PC-3 (cell line): ENCODE data around the gene HEXIM1. TPM values are rescaled to one million over a fixed set of nuclear protein-coding genes. Genes with fewer than 3 reads are reported as not detected.

Experiments used
- ATAC-seq: fragments of 200-7000 bp; cut with Tn5 transposase; 2 replicates; pipeline ENCODE4 v1.9.1; 2020; ENCODE audit warnings: mild to moderate bottlenecking, moderate library complexity
- BruUV-seq: library from RNA; stranded (reverse); fragments of 400-500 nt; replicated peaks from 2 replicates; lab custom pipeline; 2021; lab: Mats Ljungman, UMichigan
- CTCF ChIA-PET: fragments of 300-600 bp; sonication (Branson Sonifier 250); formaldehyde crosslinking; loops from one replicate; lab custom pipeline; 2022; ENCODE audit warnings: antibody characterized with exemption; lab: Charles Lee
- POLR2A ChIA-PET: fragments of 300-600 bp; sonication (Branson Sonifier 250); formaldehyde crosslinking; loops from one replicate; lab custom pipeline; 2022; ENCODE audit warnings: antibody characterized with exemption; ENCODE audit not compliant: unreplicated experiment; lab: Charles Lee
- DNase-seq: peaks from one replicate; pipeline ENCODE4 v3.0.0-alpha.2; 2015
- H2AFZ ChIP-seq: fragments of 300-600 bp; sonication (generic); 2 replicates; pipeline ENCODE4 v1.6.0; 2016; ENCODE audit warnings: antibody characterized with exemption, low read length
- H3F3A ChIP-seq: fragments of 300-600 bp; sonication (generic); one replicate; pipeline ENCODE4 v1.6.0; 2017; ENCODE audit warnings: antibody characterized with exemption, low read length, control low read depth, mild to moderate bottlenecking; ENCODE audit not compliant: unreplicated experiment
- H3K27ac ChIP-seq: fragments of 300-600 bp; sonication (generic); 2 replicates; pipeline ENCODE4 v1.5.1; 2016; ENCODE audit warnings: mild to moderate bottlenecking, low read length
- H3K27me3 ChIP-seq: fragments of 300-600 bp; sonication (generic); 2 replicates; pipeline ENCODE4 v1.6.1; 2016; ENCODE audit warnings: low read length, mixed read lengths
- H3K36me3 ChIP-seq: fragments of 300-600 bp; sonication (generic); 2 replicates; pipeline ENCODE4 v1.6.1; 2016; ENCODE audit warnings: low read depth, mixed run types, low read length, mixed read lengths
- H3K4me1 ChIP-seq: fragments of 300-600 bp; sonication (generic); 2 replicates; pipeline ENCODE4 v1.5.1; 2016; ENCODE audit warnings: low read length; ENCODE audit not compliant: insufficient read depth
- H3K4me2 ChIP-seq: fragments of 300-600 bp; sonication (generic); 2 replicates; pipeline ENCODE4 v1.6.0; 2016; ENCODE audit warnings: low read length
- H3K4me3 ChIP-seq: fragments of 300-600 bp; sonication (generic); 2 replicates; pipeline ENCODE4 v1.5.1; 2016; ENCODE audit warnings: mild to moderate bottlenecking, low read length, mixed read lengths
- H3K79me2 ChIP-seq: fragments of 300-600 bp; sonication (generic); 2 replicates; pipeline ENCODE4 v1.6.1; 2017; ENCODE audit warnings: low read length, mixed read lengths
- H3K9ac ChIP-seq: fragments of 300-600 bp; sonication (generic); 2 replicates; pipeline ENCODE4 v1.6.0; 2016; ENCODE audit warnings: mild to moderate bottlenecking, low read length
- H3K9me2 ChIP-seq: fragments of 300-600 bp; sonication (generic); replicated peaks from 2 replicates; pipeline ENCODE4 v1.6.1; 2016; ENCODE audit warnings: mixed run types, low read length, mixed read lengths
- H3K9me3 ChIP-seq: fragments of 300-600 bp; sonication (generic); 2 replicates; pipeline ENCODE4 v1.6.1; 2016; ENCODE audit warnings: low read length, mixed read lengths
- H4K20me1 ChIP-seq: fragments of 300-600 bp; sonication (generic); 2 replicates; pipeline ENCODE4 v1.6.1; 2016; ENCODE audit warnings: low read length, mixed read lengths
- EZH2 ChIP-seq: fragments of 300-600 bp; sonication (generic); IDR thresholded peaks from one replicate; pipeline ENCODE4 v1.6.1; 2017; ENCODE audit warnings: antibody characterized with exemption, mild to moderate bottlenecking, low read length; ENCODE audit not compliant: unreplicated experiment
- EZH2phosphoT487 ChIP-seq: fragments of 300-600 bp; sonication (generic); IDR thresholded peaks from 2 replicates; pipeline ENCODE4 v1.6.1; 2018; ENCODE audit warnings: mild to moderate bottlenecking, antibody characterized with exemption, low read length, borderline replicate concordance
- intact Hi-C: fragments of 100-400 bp; cut with micrococcal nuclease; formaldehyde crosslinking; loops from 2 replicates; pipeline ENCODE4 v1.9.0; 2023
- total RNA-seq: library from RNA; depleted of rRNA; stranded (reverse); fragments of >200 nt; gene quantifications from 2 replicates; pipeline ENCODE4 v1.2.3, GENCODE V29; 2014
- TF ChIP-seq, protein P1 (sequence below): fragments of 300-600 bp; sonication (generic); conservative IDR thresholded peaks from 2 replicates; pipeline ENCODE4 v1.5.1; 2017; ENCODE audit warnings: antibody characterized with exemption, low read depth, mild to moderate bottlenecking, low read length

HEXIM1 gene
- total RNA-seq, 1 experiment from 2014 or later = 47.3 TPM

DNA sequence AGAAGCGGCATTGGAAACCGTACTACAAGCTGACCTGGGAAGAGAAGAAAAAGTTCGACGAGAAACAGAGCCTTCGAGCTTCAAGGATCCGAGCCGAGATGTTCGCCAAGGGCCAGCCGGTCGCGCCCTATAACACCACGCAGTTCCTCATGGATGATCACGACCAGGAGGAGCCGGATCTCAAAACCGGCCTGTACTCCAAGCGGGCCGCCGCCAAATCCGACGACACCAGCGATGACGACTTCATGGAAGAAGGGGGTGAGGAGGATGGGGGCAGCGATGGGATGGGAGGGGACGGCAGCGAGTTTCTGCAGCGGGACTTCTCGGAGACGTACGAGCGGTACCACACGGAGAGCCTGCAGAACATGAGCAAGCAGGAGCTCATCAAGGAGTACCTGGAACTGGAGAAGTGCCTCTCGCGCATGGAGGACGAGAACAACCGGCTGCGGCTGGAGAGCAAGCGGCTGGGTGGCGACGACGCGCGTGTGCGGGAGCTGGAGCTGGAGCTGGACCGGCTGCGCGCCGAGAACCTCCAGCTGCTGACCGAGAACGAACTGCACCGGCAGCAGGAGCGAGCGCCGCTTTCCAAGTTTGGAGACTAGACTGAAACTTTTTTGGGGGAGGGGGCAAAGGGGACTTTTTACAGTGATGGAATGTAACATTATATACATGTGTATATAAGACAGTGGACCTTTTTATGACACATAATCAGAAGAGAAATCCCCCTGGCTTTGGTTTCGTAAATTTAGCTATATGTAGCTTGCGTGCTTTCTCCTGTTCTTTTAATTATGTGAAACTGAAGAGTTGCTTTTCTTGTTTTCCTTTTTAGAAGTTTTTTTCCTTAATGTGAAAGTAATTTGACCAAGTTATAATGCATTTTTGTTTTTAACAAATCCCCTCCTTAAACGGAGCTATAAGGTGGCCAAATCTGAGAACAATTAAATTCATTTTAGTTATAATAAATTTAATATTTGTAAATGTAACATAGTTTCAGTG lies 1.7 kb downstream of the HEXIM1 start:
- H3K27ac ChIP-seq = 0 out of 2 replicates have a peak overlapping the region, but pooled peaks have one; percentile 3
- POLR2A ChIA-PET = interaction anchor here (0.5 to 4.2 kb wide), 7 partner anchors 8 to 274 kb away, joined by 3 to 77 read pairs (median 5); partner anchors contain the start of genes ACBD4, HEXIM2 and NMT1
- peak overlapping the region; percentile 91 for H3K4me3 ChIP-seq
- TF ChIP-seq EZH2phosphoT487 (no peak), EZH2 (no peak)
- TF ChIP-seq, protein P1, sequence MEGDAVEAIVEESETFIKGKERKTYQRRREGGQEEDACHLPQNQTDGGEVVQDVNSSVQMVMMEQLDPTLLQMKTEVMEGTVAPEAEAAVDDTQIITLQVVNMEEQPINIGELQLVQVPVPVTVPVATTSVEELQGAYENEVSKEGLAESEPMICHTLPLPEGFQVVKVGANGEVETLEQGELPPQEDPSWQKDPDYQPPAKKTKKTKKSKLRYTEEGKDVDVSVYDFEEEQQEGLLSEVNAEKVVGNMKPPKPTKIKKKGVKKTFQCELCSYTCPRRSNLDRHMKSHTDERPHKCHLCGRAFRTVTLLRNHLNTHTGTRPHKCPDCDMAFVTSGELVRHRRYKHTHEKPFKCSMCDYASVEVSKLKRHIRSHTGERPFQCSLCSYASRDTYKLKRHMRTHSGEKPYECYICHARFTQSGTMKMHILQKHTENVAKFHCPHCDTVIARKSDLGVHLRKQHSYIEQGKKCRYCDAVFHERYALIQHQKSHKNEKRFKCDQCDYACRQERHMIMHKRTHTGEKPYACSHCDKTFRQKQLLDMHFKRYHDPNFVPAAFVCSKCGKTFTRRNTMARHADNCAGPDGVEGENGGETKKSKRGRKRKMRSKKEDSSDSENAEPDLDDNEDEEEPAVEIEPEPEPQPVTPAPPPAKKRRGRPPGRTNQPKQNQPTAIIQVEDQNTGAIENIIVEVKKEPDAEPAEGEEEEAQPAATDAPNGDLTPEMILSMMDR = no peak
- intact Hi-C loops = no loop called here
- no peaks in the 10 kb centered on the region for H3K27me3 ChIP-seq
- H3F3A ChIP-seq = peaks cover 8% of the 10 kb centered on the region
- ATAC-seq (peak; percentile 5), DNase-seq (peak; percentile 68)
- no peaks in the 10 kb centered on the region for H3K9me2 ChIP-seq
- H3K9ac ChIP-seq = peak overlapping the region; percentile 76
- no peak overlapping the region for H2AFZ ChIP-seq
- H4K20me1 ChIP-seq = peaks cover 34% of the 10 kb centered on the region
- CTCF ChIA-PET = interaction anchor here (0.5 to 5.3 kb wide), 8 partner anchors 9 to 276 kb away, joined by 3 to 153 read pairs (median 18); partner anchors contain the start of genes ACBD4, C1QL1 and HEXIM2
- H3K4me2 ChIP-seq = peak overlapping the region; percentile 92
- H3K79me2 ChIP-seq = peaks cover 58% of the 10 kb centered on the region
- H3K9me3 ChIP-seq = no peaks in the 10 kb centered on the region
- 0 out of 2 replicates have a peak, but pooled peaks cover 4% of the 10 kb centered on the region for H3K36me3 ChIP-seq
- peaks cover 22% of the 10 kb centered on the region for H3K4me1 ChIP-seq
- no TSS peak for BruUV-seq

DNA sequence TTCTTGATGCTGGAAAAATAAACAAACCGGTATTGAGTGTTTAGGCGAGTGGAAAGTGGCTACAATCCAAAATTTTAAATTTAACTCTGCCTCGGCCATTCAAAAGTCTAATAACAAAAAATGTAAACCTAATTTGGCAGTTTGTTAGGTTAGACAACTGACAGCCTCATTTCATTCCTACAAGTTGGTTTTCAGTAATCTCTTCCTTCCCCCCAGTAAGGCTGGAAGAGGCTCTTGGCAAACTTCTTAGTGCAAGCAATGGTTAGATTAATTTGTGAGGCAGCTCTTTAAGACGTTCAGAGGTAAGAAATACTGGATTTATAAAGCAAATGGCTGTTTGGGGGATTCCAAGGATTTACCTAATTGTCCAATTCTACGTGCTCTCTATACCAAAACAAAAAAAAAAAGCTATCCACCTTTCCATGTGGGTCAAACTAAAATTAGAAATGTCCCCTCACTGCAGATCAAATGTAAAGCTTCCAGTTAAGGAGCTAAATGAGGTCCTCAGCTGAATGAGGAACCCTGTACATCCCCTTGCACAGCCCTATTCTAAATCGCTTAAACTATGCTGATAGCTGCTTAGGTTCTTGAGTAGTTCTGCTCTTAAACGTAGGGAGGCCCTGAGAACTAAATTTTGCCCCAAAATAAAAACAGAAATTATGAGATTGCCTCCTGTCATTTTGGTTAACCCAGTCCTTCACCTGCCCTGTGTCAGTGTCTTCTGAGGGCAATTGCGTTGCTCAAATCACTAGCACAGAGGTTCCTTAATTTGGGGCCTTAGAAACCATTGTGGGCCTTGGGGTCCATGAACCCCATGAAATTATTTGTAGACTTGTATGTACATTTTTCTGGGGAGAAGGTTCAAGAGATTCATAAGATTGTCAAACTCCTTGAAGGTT lies 2.9 kb downstream of the HEXIM1 start:
- DNase-seq (no peak), ATAC-seq (no peak)
- Histone ChIP-seq H3F3A (peaks cover 8% of the 10 kb centered on the region), H2AFZ (no peak overlapping the region), H3K9ac (peak overlapping the region; percentile 76), H3K27me3 (no peaks in the 10 kb centered on the region), H3K9me3 (no peaks in the 10 kb centered on the region), H3K79me2 (peaks cover 58% of the 10 kb centered on the region), H4K20me1 (peaks cover 34% of the 10 kb centered on the region), H3K4me2 (peak overlapping the region; percentile 92), H3K36me3 (0 out of 2 replicates have a peak, but pooled peaks cover 4% of the 10 kb centered on the region), H3K9me2 (no peaks in the 10 kb centered on the region), H3K4me1 (peaks cover 27% of the 10 kb centered on the region), H3K4me3 (peak overlapping the region; percentile 91), H3K27ac (no peak overlapping the region)
- TF ChIP-seq EZH2 (no peak), EZH2phosphoT487 (no peak)
- TF ChIP-seq, protein P1 = no peak
- ChIA-PET POLR2A (interaction anchor here (0.5 to 4.2 kb wide), 10 partner anchors 7 to 273 kb away, joined by 4 to 77 read pairs (median 8); partner anchors contain the start of genes ACBD4 and HEXIM2), CTCF (interaction anchor here (0.5 to 5.3 kb wide), 9 partner anchors 9 to 63 kb away, joined by 3 to 153 read pairs (median 9); partner anchors contain the start of genes ACBD4, HEXIM2 and PLCD3)
- no TSS peak for BruUV-seq
- intact Hi-C loops = no loop called here
